B cell (primary cell): ENCODE results near the gene PDXK. TPM values are rescaled to one million over a fixed set of nuclear protein-coding genes. Genes with fewer than 3 reads are reported as not detected.

Experiments used
- ATAC-seq: fragments of 200-7000 bp; cut with Tn5 transposase; one replicate; pipeline ENCODE4 v1.10.0; 2021; ENCODE audit warnings: low read depth, mild to moderate bottlenecking, moderate number of reproducible peaks, moderate library complexity
- CTCF ChIA-PET: fragments of 350-600 bp; sonication (Branson Sonifier 250); formaldehyde crosslinking; loops from one replicate; lab custom pipeline; 2021; ENCODE audit warnings: antibody characterized with exemption, inconsistent platforms; lab: Charles Lee
- POLR2A ChIA-PET: fragments of 350-600 bp; sonication (Branson Sonifier 250); formaldehyde crosslinking; loops from one replicate; lab custom pipeline; 2021; ENCODE audit warnings: antibody characterized with exemption; lab: Charles Lee
- DNase-seq: peaks from one replicate; pipeline ENCODE4 v3.0.0; 2013
- H2AFZ ChIP-seq: 2 replicates; pipeline ENCODE4 v1.6.1; 2012; ENCODE audit warnings: mild to moderate bottlenecking, low read depth, low read length; ENCODE audit not compliant: insufficient read depth, poor library complexity, severe bottlenecking
- H3K27ac ChIP-seq, 2 donors: 1 replicate in 1 of 2; 2 replicates in 1 of 2; pipeline ENCODE4 v1.5.1; 2012 to 2013; ENCODE audit warnings: low read length in 2 of 2, mild to moderate bottlenecking in 2 of 2, moderate library complexity in 1 of 2
- H3K27me3 ChIP-seq, 4 experiments: fragments of 200-600 bp in 1 of 4; sonication (generic) in 1 of 4; replicated peaks in 1 of 4; 1 replicate in 2 of 4; 2 replicates in 2 of 4; pipeline versions ENCODE4 v1.6.1 to v1.7.0; 2013 to 2016; ENCODE audit warnings: low read length in 3 of 4, mild to moderate bottlenecking in 2 of 4, mixed read lengths in 1 of 4, moderate library complexity in 1 of 4; ENCODE audit not compliant: insufficient read depth in 4 of 4, control insufficient read depth in 3 of 4; ENCODE audit errors: control extremely low read depth in 1 of 4
- H3K36me3 ChIP-seq, 2 experiments: replicated peaks in 1 of 2; 1 replicate in 1 of 2; 2 replicates in 1 of 2; pipeline versions ENCODE4 v1.6.1 to v1.7.1; 2013; ENCODE audit warnings: low read length in 1 of 2; ENCODE audit not compliant: insufficient read depth in 2 of 2, control insufficient read depth in 1 of 2; ENCODE audit errors: control extremely low read depth in 1 of 2, extremely low read depth in 1 of 2
- H3K4me1 ChIP-seq, 2 donors: fragments of 200-600 bp in 1 of 2; sonication (generic) in 1 of 2; 1 replicate in 1 of 2; 2 replicates in 1 of 2; pipeline versions ENCODE4 v1.5.1 to v1.6.1; 2013 to 2017; ENCODE audit warnings: low read length in 2 of 2; ENCODE audit not compliant: control insufficient read depth in 2 of 2, insufficient read depth in 2 of 2
- H3K4me2 ChIP-seq: replicated peaks from 2 replicates; pipeline ENCODE3; 2012; ENCODE audit warnings: mild to moderate bottlenecking, low read depth, low read length; ENCODE audit not compliant: poor library complexity, severe bottlenecking
- H3K4me3 ChIP-seq, 5 experiments: fragments of 200-600 bp in 1 of 5; sonication (generic) in 1 of 5; 1 replicate in 3 of 5; 2 replicates in 2 of 5; pipeline versions ENCODE4 v1.5.1 to v1.7.0; 2011 to 2016; ENCODE audit warnings: low read length in 4 of 5, mild to moderate bottlenecking in 4 of 5, low read depth in 2 of 5, control low read depth in 1 of 5, moderate library complexity in 1 of 5; ENCODE audit not compliant: insufficient read depth in 1 of 5; ENCODE audit errors: control extremely low read depth in 1 of 5, extremely low read depth in 1 of 5
- H3K79me2 ChIP-seq: fragments of 200-600 bp; sonication (generic); one replicate; pipeline ENCODE4 v1.6.0; 2016; ENCODE audit warnings: low read length; ENCODE audit not compliant: control insufficient read depth, insufficient read depth
- H3K9ac ChIP-seq: fragments of 200-600 bp; sonication (generic); 2 replicates; pipeline ENCODE4 v1.6.1; 2017; ENCODE audit warnings: mild to moderate bottlenecking, low read length, moderate library complexity
- H3K9me3 ChIP-seq, 3 donors: one replicate each; pipeline versions ENCODE4 v1.6.1 to v1.7.1; 2013; ENCODE audit warnings: low read length in 2 of 3; ENCODE audit not compliant: control insufficient read depth in 2 of 3, insufficient read depth in 1 of 3; ENCODE audit errors: control extremely low read depth in 1 of 3
- H4K20me1 ChIP-seq: 2 replicates; pipeline ENCODE4 v1.6.0; 2012; ENCODE audit warnings: mild to moderate bottlenecking, low read length; ENCODE audit not compliant: insufficient read depth, control insufficient read depth, poor library complexity, severe bottlenecking
- H3K27ac Mint-ChIP-seq: one replicate; pipeline ENCODE4 v1.8.0; 2021; ENCODE audit warnings: mixed read lengths
- H3K27me3 Mint-ChIP-seq: one replicate; pipeline ENCODE4 v1.8.0; 2021; ENCODE audit warnings: mixed read lengths
- H3K4me1 Mint-ChIP-seq: one replicate; pipeline ENCODE4 v1.8.0; 2021; ENCODE audit warnings: mixed read lengths
- H3K4me3 Mint-ChIP-seq: one replicate; pipeline ENCODE4 v1.8.0; 2021; ENCODE audit warnings: mixed read lengths
- H3K9me3 Mint-ChIP-seq: one replicate; pipeline ENCODE4 v1.8.0; 2022; ENCODE audit warnings: mixed read lengths; ENCODE audit not compliant: insufficient read depth
- CTCF ChIP-seq: fragments of 200-600 bp; IDR thresholded peaks from one replicate; pipeline ENCODE4 v1.8.0; 2022; ENCODE audit warnings: antibody characterized with exemption, mild to moderate bottlenecking
- EZH2 ChIP-seq: IDR thresholded peaks from 2 replicates; pipeline ENCODE4 v1.6.1; 2012; ENCODE audit warnings: borderline replicate concordance, low read depth, mild to moderate bottlenecking, moderate library complexity, low read length; ENCODE audit not compliant: insufficient read depth, poor library complexity, severe bottlenecking
- WGBS: methylation state at CpG from one replicate; pipeline ENCODE4 v1.1.5; 2013; ENCODE audit warnings: missing lambda C conversion rate; ENCODE audit not compliant: insufficient coverage; 5-methylcytosine and 5-hydroxymethylcytosine counted together
- intact Hi-C: fragments of 100-400 bp; cut with micrococcal nuclease; formaldehyde crosslinking; loops from one replicate; pipeline ENCODE4 v1.10.0; 2022
- polyA plus RNA-seq: library from polyadenylated mRNA; depleted of rRNA; stranded (reverse); fragments of >200 nt; gene quantifications from 2 replicates; pipeline ENCODE4 v1.2.3, GENCODE V29; 2012
- total RNA-seq, 2 donors: library from RNA; stranded (reverse); fragments of 120-200 nt in 1 of 2; gene quantifications; 1 replicate in 1 of 2; 2 replicates in 1 of 2; pipeline versions ENCODE4 v1.2.3 to v1.2.4, GENCODE V29; 2013 to 2022

Gene PDXK
- total and polyA plus RNA-seq, 2 donors (not counting 1 experiment from before 2014, with no cell fraction given): 31.1 to 102 TPM

DNA sequence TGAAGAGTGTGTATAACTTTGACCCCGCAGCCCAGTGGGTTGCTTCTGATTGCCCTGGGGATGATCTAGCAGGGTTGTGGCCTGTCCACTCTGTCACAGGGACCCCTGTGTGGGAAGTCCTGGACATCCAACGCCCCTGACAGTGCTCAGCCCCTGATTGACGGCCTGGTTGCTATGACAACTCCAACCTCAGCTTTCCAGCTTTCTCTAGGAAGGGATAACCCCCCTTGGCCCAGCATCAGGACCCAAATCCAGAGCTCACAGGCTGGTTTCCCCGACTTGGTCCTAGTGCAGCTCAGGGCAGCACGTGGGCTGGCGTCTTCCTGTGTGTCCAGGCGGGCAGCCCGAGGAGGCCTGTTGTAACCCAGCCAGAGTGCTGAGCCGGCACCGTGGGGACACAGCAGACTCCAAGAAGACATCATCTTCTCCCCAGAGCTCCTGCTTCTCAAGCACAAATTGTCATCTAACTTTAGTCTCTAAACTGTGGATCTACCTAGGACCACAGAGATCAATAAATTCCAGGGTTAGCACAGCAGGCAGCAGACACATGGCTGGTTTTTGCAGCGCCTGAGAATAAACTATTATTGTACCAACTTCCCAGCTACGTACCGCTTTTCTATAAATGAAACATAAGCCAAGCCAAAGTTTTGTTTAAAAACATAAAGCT, 18.9 kb upstream of the PDXK start:
- no peak overlapping the region for H3K27ac Mint-ChIP-seq
- no peaks in the 10 kb centered on the region for H3K79me2 ChIP-seq
- peaks cover 0 to 11% (median 2%) of the 10 kb centered on the region in 4 experiments for H3K27me3 ChIP-seq
- H3K9me3 ChIP-seq: no peaks in the 10 kb centered on the region
- DNase-seq: no peak
- H2AFZ ChIP-seq: no peak overlapping the region
- no peak overlapping the region for H3K4me3 ChIP-seq
- TF ChIP-seq EZH2 (no peak), CTCF (no peak)
- H4K20me1 ChIP-seq: no peaks in the 10 kb centered on the region
- peaks cover 7 to 12% of the 10 kb centered on the region in 2 donors for H3K4me1 ChIP-seq
- intact Hi-C loops: no loop called here
- H3K36me3 ChIP-seq: peaks cover 2 to 8% of the 10 kb centered on the region in 2 experiments
- ATAC-seq: no peak
- H3K9ac ChIP-seq: no peak overlapping the region
- WGBS: 86% methylated on average over 10 of the region's 13 CpGs
- H3K4me2 ChIP-seq: no peak overlapping the region
- H3K27me3 Mint-ChIP-seq: peaks cover 6% of the 10 kb centered on the region
- H3K4me3 Mint-ChIP-seq: no peak overlapping the region
- H3K27ac ChIP-seq: no peak overlapping the region
- ChIA-PET POLR2A (no interaction called here), CTCF (no interaction called here)
- no peaks in the 10 kb centered on the region for H3K9me3 Mint-ChIP-seq
- H3K4me1 Mint-ChIP-seq: peaks cover 8% of the 10 kb centered on the region
